ENCODE measurements around the gene DYNLL2. TPM values are rescaled to one million over a fixed set of nuclear protein-coding genes. Genes with fewer than 3 reads are reported as not detected.
"Not testable (repeated sequence)": the region's sequence is repeated elsewhere in the genome, so short reads cannot be mapped to it uniquely, and the experiment has no call there.

DYNLL2 gene
- total RNA-seq, 1 experiment from 2014 or later = 14.5 TPM

- not testable (repeated sequence) for DNase-seq (ENCODE audit: low spot score)
Measured at GRCh38 chr17:58101898-58102297, 18.7 kb downstream of the DYNLL2 start.

GRCh38 chr17:58105093-58105492 is 21.9 kb downstream of the DYNLL2 start:
- DNase-seq (ENCODE audit: low spot score) = no peak

- DNase-seq (ENCODE audit: low spot score) = no peak
Measured at GRCh38 chr17:58107306-58107705, 24.1 kb downstream of the DYNLL2 start.

GRCh38 chr17:58109197-58109596 is 26.0 kb downstream of the DYNLL2 start:
- no peak for DNase-seq (ENCODE audit: low spot score)

GRCh38 chr17:58110012-58110411 is 26.8 kb downstream of the DYNLL2 start:
- DNase-seq (ENCODE audit: low spot score) = no peak

- no peak for DNase-seq (ENCODE audit: low spot score)
Measured at GRCh38 chr17:58111676-58112075, 28.5 kb downstream of the DYNLL2 start.

GRCh38 chr17:58112970-58113631 is 29.9 kb downstream of the DYNLL2 start:
- DNase-seq (ENCODE audit: low spot score) = peak; percentile 66

- no peak for DNase-seq (ENCODE audit: low spot score)
Measured at GRCh38 chr17:58113947-58114346, 30.7 kb downstream of the DYNLL2 start.

- no peak for DNase-seq (ENCODE audit: low spot score)
Measured at GRCh38 chr17:58117382-58117781, 34.2 kb downstream of the DYNLL2 start.

- no peak for DNase-seq (ENCODE audit: low spot score)
Measured at GRCh38 chr17:58119491-58119890, 36.3 kb downstream of the DYNLL2 start.

- DNase-seq (ENCODE audit: low spot score) = peak; percentile 62
Measured at GRCh38 chr17:58120195-58120822, 37.1 kb downstream of the DYNLL2 start.

- DNase-seq (ENCODE audit: low spot score) = peak; percentile 86
Measured at GRCh38 chr17:58121925-58122324, 38.7 kb downstream of the DYNLL2 start.

GRCh38 chr17:58127846-58128245 is 44.6 kb downstream of the DYNLL2 start:
- no peak for DNase-seq (ENCODE audit: low spot score)

GRCh38 chr17:58132697-58133096 is 49.5 kb downstream of the DYNLL2 start:
- not testable (repeated sequence) for DNase-seq (ENCODE audit: low spot score)

- DNase-seq (ENCODE audit: low spot score) = no peak
Measured at GRCh38 chr17:58136669-58137279, 53.6 kb downstream of the DYNLL2 start.

GRCh38 chr17:58141505-58141904 is 58.3 kb downstream of the DYNLL2 start:
- DNase-seq (ENCODE audit: low spot score) = no peak

GRCh38 chr17:58143335-58143734 is 60.1 kb downstream of the DYNLL2 start:
- DNase-seq (ENCODE audit: low spot score) = not testable (repeated sequence)

GRCh38 chr17:58144801-58145200 is 61.6 kb downstream of the DYNLL2 start:
- DNase-seq (ENCODE audit: low spot score) = no peak

Other genes with a start within 250 kb of the DYNLL2 start
- gene MRPS23, start 233.4 kb upstream of the DYNLL2 start, total RNA-seq (2014; rRNA removed; shearing (Covaris generic)) = 36.2 and 87.6 TPM in 2 replicates
- gene CUEDC1, start 128.0 kb upstream of the DYNLL2 start, total RNA-seq (2014; rRNA removed; shearing (Covaris generic)) = 7.4 and 8.1 TPM in 2 replicates
- 50.4 and 60.6 TPM in 2 replicates for gene VEZF1, start 95.2 kb upstream of the DYNLL2 start, total RNA-seq (2014; rRNA removed; shearing (Covaris generic))
- gene SRSF1, start 76.2 kb upstream of the DYNLL2 start, total RNA-seq (2014; rRNA removed; shearing (Covaris generic)) = 432 and 491 TPM in 2 replicates
- 0.02 TPM in 1 of 2 replicates, not detected in the other for gene OR4D1, start 65.0 kb downstream of the DYNLL2 start, total RNA-seq (2014; rRNA removed; shearing (Covaris generic))
- not detected in 2 replicates for gene OR4D2, start 83.6 kb downstream of the DYNLL2 start, total RNA-seq (2014; rRNA removed; shearing (Covaris generic))
- gene EPX, start 109.3 kb downstream of the DYNLL2 start, total RNA-seq (2014; rRNA removed; shearing (Covaris generic)) = 0.08 TPM in 1 of 2 replicates, not detected in the other
- gene MKS1, start 135.8 kb downstream of the DYNLL2 start, total RNA-seq (2014; rRNA removed; shearing (Covaris generic)) = 16.8 and 18.1 TPM in 2 replicates
- not detected in 2 replicates for gene LPO, start 155.2 kb downstream of the DYNLL2 start, total RNA-seq (2014; rRNA removed; shearing (Covaris generic))
- gene MPO, start 197.5 kb downstream of the DYNLL2 start, total RNA-seq (2014; rRNA removed; shearing (Covaris generic)) = not detected in 2 replicates
- gene TSPOAP1, start 245.4 kb downstream of the DYNLL2 start, total RNA-seq (2014; rRNA removed; shearing (Covaris generic)) = not detected in 2 replicates